EH (cell line): ENCODE results near the gene FAT1.

ENCODE experiments used
- DNase-seq: peaks from one replicate; pipeline ENCODE4 v3.0.0-alpha.2; 2015; ENCODE audit warnings: low read depth

The FAT1 gene

DNA sequence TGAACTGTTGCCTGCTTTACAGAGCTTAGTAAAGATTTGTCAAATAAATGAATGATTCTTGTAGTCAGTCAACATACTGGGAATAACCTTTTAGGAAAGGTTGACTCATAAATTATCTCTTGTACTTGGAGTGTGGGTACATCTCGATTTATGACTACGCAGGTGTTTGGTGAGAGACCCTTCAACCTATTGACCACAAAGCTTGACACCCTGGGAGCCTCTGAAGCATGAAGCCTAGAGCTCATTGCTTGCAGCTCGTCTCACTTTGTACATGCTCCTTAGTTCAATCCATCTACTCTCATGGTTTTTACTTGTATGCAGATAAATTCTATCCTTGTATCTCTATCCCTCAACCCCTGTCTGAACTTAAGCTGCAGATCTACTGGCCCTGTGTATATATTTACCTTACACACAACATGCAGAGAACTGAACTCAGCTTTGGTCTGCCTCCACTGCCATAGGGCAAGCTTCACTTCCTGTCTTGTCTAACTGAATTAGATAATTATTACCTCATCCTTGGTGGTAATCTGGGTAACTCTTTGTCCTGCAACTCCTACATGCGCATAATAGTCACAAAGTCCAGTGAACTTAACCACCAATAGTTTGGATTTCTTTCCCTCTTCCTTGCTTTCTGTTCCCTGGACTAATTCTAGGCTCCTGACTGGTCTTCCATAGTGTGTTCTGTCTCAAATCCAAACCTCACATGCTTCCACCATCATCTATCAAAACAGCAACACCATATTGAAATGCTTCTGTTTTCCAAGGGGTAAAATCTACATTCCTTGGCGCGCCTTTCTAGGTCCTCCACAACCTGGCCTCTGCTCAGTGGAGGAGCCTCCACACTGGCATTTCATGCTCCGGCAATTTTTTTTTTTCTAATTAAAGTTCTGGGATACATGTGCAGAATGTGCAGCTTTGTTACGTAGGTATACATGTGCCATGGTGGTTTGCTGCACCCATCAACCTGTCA lies 32.2 kb upstream of the FAT1 start:
- DNase-seq = peak; percentile 11

GRCh38 chr4:186754976-186755375 lies 31.3 kb upstream of the FAT1 start:
- no peak for DNase-seq

DNA sequence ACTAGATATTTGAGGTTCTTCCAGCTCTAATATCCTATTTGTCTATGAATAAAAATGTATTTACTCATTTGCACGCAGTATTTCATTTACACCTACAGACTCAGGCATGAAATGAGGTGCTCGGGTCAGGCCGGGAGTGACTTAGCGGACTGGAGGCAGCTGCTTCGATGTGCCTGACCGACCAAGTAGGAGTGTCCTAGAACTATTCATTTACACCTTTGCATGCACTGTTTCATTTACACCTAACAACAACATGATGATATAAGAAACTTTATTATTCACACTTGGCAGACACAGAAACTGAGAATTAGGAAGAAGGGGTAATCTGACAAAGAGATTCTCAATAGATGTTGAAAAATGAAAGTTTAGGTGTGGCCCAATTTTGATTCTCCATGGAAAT lies 28.7 kb upstream of the FAT1 start:
- DNase-seq = no peak

- DNase-seq = no peak
Measured at GRCh38 chr4:186749611-186750281, 26.1 kb upstream of the FAT1 start.

- DNase-seq = peak; percentile 23
Measured at GRCh38 chr4:186746581-186746980, 22.9 kb upstream of the FAT1 start.

DNA sequence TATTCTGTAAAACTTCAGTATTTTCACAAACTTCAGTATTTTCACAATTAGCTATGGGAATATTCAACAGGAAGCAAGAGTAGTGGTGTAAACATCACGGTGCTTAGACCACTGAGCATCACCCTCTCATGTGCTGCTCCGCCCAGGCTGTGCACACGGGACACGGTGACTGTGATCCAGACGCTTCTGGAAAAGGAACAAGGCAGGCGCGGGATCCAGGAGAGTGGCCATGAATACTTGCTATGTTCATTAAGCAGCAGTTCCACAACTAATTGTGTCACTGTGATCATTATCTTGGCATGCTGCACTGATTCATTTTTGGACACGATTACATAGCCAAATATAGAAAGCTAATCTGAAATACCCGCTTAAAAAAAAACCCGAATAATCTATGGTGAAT lies 19.6 kb upstream of the FAT1 start:
- DNase-seq = no peak

GRCh38 chr4:186740822-186741221 lies 17.2 kb upstream of the FAT1 start:
- peak; percentile 48 for DNase-seq

DNA sequence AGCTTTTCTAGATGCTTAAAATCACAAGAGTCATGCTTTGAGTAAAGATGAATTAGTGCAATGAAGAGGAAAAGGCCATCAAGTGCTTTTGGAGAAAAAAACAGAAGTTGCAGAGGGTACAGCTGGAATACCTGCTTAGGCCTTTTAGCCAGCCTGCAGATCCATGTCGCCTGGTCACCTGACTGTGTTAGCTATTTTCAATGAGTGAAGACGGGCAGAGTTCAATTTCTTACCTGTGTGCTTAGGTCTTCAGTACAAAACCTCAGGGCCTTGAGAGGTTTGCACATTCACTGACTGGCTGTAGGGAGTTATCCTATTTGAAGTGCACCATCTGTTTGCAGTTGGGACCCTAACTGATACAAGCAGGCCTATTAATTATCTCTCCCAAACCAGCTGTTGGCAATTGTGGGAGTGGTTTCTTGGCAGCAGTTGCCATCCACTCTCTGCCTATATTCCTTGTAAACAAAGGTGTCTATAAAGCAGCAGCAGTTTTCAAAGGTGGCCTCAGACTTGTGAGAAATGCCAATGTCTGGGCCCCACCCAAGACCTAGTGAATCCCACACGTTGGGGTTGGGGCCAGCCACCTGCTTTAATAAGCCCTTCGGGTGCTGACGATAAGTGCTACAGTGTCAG lies 16.3 kb upstream of the FAT1 start:
- no peak for DNase-seq

DNA sequence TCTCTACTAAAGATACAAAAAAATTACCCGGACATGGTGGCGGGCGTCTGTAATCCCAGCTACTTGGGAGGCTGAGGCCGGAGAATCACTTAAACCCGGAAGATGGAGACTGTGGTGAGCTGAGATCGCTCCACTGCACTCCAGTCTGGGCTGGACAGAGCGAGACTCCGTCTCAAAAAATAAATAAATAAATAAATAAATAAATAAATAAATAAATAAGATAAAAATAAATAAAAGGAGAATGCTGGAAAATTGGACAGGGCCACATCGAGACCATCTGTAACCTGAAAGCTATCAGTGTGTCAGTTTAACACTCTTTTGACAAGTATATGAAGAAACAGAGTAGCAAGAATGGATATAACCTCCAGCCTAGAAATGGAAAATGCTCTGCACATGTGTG lies 15.7 kb upstream of the FAT1 start:
- no peak for DNase-seq

DNA sequence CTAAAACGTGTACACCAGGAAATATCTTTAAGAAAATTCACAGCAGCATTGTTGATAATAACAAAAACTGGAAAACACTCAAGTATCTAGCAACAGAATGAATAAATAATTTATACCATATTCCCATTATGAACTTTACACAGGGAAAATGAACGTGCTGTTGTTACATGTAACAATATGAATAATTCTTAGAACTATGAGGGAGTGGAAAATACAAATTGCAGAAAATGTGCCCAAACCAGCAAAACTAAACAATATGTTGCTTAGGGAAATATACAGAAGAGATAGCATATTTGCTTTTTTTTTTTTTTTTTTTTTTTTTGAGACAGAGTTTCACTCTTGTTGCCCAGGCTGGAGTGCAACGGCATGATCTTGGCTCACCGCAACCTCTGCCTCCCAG lies 14.8 kb upstream of the FAT1 start:
- no peak for DNase-seq

DNA sequence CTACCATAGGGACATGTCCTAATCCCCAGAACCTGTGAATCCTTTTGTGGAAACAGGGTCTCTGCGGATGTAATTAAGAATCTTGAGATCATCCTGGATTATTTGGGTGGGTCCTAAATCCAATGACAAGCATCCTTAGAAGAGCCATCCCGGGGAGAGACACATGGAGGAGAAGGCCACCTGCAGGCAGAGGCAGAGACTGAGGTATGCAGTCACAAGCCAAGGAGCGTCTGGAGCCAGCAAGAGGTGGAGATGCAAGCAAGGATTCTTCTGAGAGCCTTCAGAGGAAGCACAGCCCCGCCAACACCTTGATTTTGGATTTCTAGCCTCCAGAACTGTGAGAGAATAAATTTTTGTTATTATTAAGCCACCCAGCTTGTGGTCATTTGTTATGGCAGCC lies 13.8 kb upstream of the FAT1 start:
- DNase-seq = no peak

DNA sequence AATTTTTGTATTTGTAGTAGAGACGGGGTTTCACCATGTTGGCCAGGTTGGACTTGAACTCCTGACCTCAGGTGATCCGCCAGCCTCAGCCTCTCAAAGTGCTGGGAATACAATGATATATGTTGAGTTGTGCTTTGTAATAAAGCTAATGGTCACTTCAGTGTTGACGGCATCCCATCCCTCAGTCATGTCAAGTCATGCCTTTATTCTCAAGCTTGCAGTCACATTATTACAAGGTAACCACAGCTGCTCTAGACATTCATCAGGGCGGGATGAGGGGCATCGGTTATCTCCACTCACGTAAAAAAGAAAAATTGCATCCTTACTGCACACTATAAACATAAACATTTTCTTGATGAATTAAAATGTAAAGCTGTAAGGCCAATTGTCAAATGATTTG lies 12.8 kb upstream of the FAT1 start:
- no peak for DNase-seq

GRCh38 chr4:186734251-186734650 lies 10.6 kb upstream of the FAT1 start:
- no peak for DNase-seq

DNA sequence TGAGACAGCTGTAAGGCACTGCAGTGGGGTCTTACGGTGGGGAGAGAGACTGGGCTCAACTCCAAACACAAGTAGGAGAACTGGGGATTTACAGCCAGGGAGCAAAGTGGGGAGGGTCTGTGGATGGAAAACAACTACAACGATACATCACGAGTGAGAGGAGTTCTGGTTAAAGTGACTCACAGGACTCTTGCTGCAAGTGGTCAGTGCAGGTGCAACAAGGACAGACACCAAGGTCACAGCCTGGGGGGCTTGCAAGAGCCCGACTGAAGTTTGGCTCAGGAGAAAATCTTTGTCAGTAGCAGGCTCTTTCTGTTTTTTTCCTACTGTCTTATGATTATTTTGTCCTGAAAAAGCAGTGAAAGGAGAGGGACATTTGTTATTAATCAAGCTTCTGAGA lies 10.1 kb upstream of the FAT1 start:
- DNase-seq = no peak

DNA sequence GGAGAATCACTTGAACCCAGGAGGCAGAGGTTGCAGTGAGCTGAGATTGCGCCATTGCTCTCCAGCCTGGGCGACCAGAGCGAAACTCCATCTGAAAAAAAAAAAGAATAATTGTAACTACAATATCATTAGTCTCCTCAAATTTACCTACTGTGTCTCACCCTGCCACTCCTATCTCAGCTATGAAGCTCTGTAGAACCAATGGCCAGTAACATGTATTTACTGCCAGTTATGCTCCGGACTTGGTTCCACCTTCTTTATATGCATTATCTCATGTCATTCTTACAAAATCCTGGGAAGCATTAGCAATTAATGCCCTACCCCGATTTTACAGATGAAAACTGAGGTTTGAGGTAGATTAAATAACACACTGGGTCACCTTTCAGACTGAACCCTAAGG lies 7.0 kb upstream of the FAT1 start:
- DNase-seq = no peak

DNA sequence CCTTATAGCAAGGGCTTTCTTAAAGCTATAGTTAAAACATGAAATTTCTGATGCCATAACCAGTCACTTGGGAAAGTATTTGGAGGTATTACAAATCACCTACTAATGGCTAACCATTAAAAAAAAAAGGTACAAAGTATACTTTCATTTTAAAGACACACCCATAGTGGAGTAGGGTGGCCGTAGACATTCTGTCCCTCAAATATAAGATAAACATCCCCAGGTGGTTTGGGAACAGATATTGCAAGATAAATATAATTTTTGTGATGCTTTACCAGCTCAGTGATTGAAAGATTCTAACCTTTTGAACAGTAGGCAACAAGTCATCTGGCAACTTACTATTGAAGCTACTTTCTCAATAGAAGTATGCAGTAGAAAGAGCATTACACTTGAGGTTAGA lies 6.2 kb upstream of the FAT1 start:
- DNase-seq = no peak

DNA sequence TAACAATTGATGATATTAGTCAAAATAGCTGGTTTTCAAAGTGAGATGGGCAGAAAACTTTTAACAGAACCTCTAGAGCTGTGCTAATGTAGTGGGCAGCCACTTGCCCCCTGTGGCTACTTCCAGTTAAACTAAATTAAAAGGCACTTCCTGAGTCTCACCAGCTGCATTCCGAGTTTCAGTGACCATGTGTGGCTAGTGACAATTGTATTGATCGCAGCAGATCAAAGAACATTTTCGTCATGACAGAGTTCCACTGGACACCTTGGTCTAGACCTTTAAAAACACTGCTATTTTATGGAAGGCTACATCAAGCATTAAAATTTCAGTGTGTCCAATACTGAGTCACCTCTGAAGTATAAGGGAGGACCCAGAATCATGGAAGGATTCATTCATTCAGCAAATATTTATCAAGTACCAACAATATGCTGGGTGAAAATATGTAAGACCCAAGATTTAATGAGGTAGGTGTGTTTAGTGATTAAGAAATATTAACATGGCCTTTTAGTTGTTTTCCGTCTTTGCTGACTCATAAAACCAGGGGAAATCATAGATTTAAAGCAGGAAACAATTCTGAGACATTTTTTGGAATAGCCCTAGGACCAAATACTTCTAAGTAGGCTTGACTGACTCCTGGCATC lies 5.1 kb upstream of the FAT1 start:
- peak; percentile 79 for DNase-seq

GRCh38 chr4:186727977-186728519 lies 4.4 kb upstream of the FAT1 start:
- DNase-seq = peak; percentile 73

DNA sequence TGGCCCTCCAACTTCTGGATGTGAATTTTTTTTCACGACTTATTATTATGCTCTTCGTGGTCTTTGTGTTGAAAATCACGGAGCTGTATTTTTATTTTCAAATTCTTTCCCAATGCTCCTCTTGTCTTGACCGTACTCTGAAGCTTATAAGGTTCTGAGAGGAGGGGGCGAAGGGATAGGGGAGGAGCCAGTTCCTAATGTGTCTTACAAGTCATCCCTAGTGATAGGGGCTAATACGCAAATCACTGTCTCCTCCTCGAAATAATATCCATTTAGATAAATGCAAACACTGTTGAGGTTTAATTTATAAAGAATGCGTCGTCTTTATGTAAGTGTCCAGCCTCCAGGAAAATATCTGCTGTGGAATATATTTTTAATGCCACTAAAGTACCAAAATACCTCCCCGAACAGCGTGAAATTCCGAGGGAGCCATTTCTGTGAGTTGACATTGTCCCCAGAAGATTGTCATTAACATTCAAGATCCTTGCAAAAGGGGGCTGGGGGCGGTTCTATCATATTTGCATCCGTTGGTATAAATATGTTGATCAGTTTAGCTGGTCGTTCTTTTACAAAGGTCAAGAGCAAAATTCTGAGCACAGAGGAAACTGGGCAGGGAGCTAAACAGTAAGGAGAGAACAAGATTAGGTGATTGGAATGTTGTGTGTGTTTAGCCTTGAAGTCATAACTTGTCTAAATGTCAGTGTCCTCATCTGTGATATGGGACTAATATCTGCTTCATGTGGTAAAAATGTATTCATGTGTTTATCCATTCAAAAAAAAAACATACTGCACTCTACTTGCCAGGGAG lies 3.7 kb upstream of the FAT1 start:
- DNase-seq = peak; percentile 45

GRCh38 chr4:186726426-186727168 lies 2.9 kb upstream of the FAT1 start:
- DNase-seq = peak; percentile 91
